Astrocyte (in vitro differentiated cells and primary cell): ENCODE results near the gene SYVN1. TPM values are rescaled to one million over a fixed set of nuclear protein-coding genes. Genes with fewer than 3 reads are reported as not detected.

Source experiments
- DNase-seq: peaks from one replicate; pipeline ENCODE4 v3.0.0-alpha.2; 2010; ENCODE audit warnings: low read depth
- FAIRE-seq: peaks from 2 replicates; lab custom pipeline; 2011; peaks lifted over from hg19 to GRCh38; lab: Jason Lieb, UNC
- H2AFZ ChIP-seq: 2 replicates; pipeline ENCODE4 v1.6.0; 2012; ENCODE audit warnings: low read depth, low read length, inconsistent platforms
- H3K27ac ChIP-seq: 2 replicates; pipeline ENCODE4 v1.5.1; 2011; ENCODE audit warnings: low read depth, low read length, inconsistent platforms
- H3K27me3 ChIP-seq: 2 replicates; pipeline ENCODE4 v1.6.0; 2011; ENCODE audit warnings: low read length, inconsistent platforms; ENCODE audit not compliant: insufficient read depth
- H3K36me3 ChIP-seq: 2 replicates; pipeline ENCODE4 v1.5.1; 2011; ENCODE audit warnings: low read length, inconsistent platforms; ENCODE audit not compliant: insufficient read depth
- H3K4me1 ChIP-seq: 2 replicates; pipeline ENCODE4 v1.5.1; 2011; ENCODE audit warnings: low read length, inconsistent platforms; ENCODE audit not compliant: insufficient read depth
- H3K4me2 ChIP-seq: 2 replicates; pipeline ENCODE4 v1.6.0; 2012; ENCODE audit warnings: low read length, inconsistent platforms
- H3K4me3 ChIP-seq: 2 replicates; pipeline ENCODE4 v1.5.1; 2011; ENCODE audit warnings: low read depth, mild to moderate bottlenecking, low read length, inconsistent platforms; ENCODE audit not compliant: insufficient read depth
- H3K79me2 ChIP-seq: 2 replicates; pipeline ENCODE4 v1.6.0; 2012; ENCODE audit warnings: mild to moderate bottlenecking, low read length, inconsistent platforms; ENCODE audit not compliant: insufficient read depth
- H3K9ac ChIP-seq: 2 replicates; pipeline ENCODE4 v1.6.0; 2012; ENCODE audit warnings: mild to moderate bottlenecking, low read length, inconsistent platforms
- H3K9me3 ChIP-seq: 2 replicates; pipeline ENCODE4 v1.5.1; 2012; ENCODE audit warnings: low read depth, mild to moderate bottlenecking, low read length, inconsistent platforms; ENCODE audit not compliant: insufficient read depth
- H4K20me1 ChIP-seq: 2 replicates; pipeline ENCODE4 v1.6.0; 2012; ENCODE audit warnings: low read length, inconsistent platforms; ENCODE audit not compliant: insufficient read depth
- H3K27ac Mint-ChIP-seq: one replicate; pipeline ENCODE4 v1.8.0; 2021; ENCODE audit warnings: mild to moderate bottlenecking, mixed read lengths; ENCODE audit not compliant: unreplicated experiment
- H3K27me3 Mint-ChIP-seq: one replicate; pipeline ENCODE4 v1.8.0; 2021; ENCODE audit warnings: low read depth, mixed read lengths; ENCODE audit not compliant: unreplicated experiment
- H3K36me3 Mint-ChIP-seq: one replicate; pipeline ENCODE4 v1.8.0; 2021; ENCODE audit warnings: low read depth, mixed read lengths; ENCODE audit not compliant: unreplicated experiment
- H3K4me1 Mint-ChIP-seq: one replicate; pipeline ENCODE4 v1.8.0; 2021; ENCODE audit warnings: low read depth, mixed read lengths; ENCODE audit not compliant: unreplicated experiment
- H3K4me3 Mint-ChIP-seq: one replicate; pipeline ENCODE4 v1.8.0; 2021; ENCODE audit warnings: mild to moderate bottlenecking, moderate library complexity, mixed read lengths; ENCODE audit not compliant: unreplicated experiment
- H3K9me3 Mint-ChIP-seq: one replicate; pipeline ENCODE4 v1.8.0; 2021; ENCODE audit warnings: mild to moderate bottlenecking, mixed read lengths; ENCODE audit not compliant: unreplicated experiment
- EZH2 ChIP-seq: IDR thresholded peaks from 2 replicates; pipeline ENCODE4 v1.6.1; 2012; ENCODE audit warnings: mild to moderate bottlenecking, low read length, inconsistent platforms; ENCODE audit not compliant: insufficient read depth
- total RNA-seq: library from RNA; stranded (reverse); gene quantifications from 2 replicates; pipeline ENCODE4 v1.2.1, GENCODE V29; 2021
- TF ChIP-seq, protein P1 (sequence below): IDR thresholded peaks from 2 replicates; pipeline ENCODE4 v1.5.1; 2011; ENCODE audit warnings: low read depth, mild to moderate bottlenecking, inconsistent platforms, low read length, moderate library complexity; ENCODE audit not compliant: insufficient read depth

The SYVN1 gene
- total RNA-seq, 1 donor from 2014 or later = 43.0 TPM

DNA sequence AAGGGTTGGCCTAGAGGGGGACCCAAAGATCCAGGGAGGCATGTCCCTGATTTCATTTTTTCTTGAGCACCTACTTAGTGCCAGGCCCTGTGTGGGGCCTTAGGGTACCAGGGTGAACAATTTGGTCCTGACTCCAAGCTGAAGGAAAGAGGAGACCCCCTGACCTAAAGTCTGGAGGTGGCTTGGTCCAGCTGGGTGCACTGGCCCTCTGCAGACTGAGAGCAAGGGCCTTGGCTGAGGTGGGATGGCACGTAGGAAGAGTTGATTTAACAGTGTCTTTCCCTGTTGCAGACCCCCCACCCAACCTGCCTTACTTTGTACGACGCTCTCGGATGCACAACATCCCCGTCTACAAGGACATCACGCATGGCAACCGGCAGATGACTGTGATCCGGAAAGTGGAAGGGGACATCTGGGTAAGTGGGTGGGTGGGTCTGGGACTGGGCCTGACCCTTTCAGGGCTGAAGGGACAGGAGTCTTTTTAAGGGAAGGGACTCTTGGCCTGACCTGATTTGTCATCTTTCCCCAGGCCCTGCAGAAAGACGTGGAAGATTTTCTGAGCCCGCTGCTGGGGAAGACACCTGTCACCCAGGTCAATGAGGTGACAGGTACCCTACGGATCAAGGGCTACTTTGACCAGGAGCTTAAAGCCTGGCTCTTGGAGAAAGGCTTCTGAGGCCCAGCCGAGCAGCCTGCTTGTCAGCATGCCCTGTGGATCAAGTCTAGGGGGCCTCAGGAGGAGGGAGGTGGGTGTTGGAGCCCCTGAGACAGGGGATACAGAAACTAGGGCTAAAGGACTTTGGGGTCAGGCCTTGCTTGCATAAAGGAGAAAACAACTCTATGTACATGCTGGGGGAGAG, 8.9 kb downstream of the SYVN1 start:
- H3K4me1 ChIP-seq = peaks cover 12% of the 10 kb centered on the region
- Mint-ChIP-seq H3K27ac (no peak overlapping the region), H3K27me3 (no peaks in the 10 kb centered on the region), H3K36me3 (peaks cover 16% of the 10 kb centered on the region), H3K4me3 (no peak overlapping the region), H3K9me3 (no peaks in the 10 kb centered on the region), H3K4me1 (peaks cover 10% of the 10 kb centered on the region)
- no peak for FAIRE-seq
- TF ChIP-seq, protein P1, sequence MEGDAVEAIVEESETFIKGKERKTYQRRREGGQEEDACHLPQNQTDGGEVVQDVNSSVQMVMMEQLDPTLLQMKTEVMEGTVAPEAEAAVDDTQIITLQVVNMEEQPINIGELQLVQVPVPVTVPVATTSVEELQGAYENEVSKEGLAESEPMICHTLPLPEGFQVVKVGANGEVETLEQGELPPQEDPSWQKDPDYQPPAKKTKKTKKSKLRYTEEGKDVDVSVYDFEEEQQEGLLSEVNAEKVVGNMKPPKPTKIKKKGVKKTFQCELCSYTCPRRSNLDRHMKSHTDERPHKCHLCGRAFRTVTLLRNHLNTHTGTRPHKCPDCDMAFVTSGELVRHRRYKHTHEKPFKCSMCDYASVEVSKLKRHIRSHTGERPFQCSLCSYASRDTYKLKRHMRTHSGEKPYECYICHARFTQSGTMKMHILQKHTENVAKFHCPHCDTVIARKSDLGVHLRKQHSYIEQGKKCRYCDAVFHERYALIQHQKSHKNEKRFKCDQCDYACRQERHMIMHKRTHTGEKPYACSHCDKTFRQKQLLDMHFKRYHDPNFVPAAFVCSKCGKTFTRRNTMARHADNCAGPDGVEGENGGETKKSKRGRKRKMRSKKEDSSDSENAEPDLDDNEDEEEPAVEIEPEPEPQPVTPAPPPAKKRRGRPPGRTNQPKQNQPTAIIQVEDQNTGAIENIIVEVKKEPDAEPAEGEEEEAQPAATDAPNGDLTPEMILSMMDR = no peak
- TF ChIP-seq EZH2 = no peak
- H2AFZ ChIP-seq = no peak overlapping the region
- no peak overlapping the region for H3K27ac ChIP-seq
- no peak overlapping the region for H3K4me3 ChIP-seq
- H4K20me1 ChIP-seq = peaks cover 53% of the 10 kb centered on the region
- DNase-seq = no peak
- no peak overlapping the region for H3K4me2 ChIP-seq
- no peak overlapping the region for H3K9ac ChIP-seq
- no peaks in the 10 kb centered on the region for H3K9me3 ChIP-seq
- H3K79me2 ChIP-seq = peaks cover 47% of the 10 kb centered on the region
- peaks cover 36% of the 10 kb centered on the region for H3K36me3 ChIP-seq
- H3K27me3 ChIP-seq = no peaks in the 10 kb centered on the region

- no peak overlapping the region for H2AFZ ChIP-seq
- H3K36me3 Mint-ChIP-seq = peaks cover 16% of the 10 kb centered on the region
- H3K4me1 Mint-ChIP-seq = peaks cover 10% of the 10 kb centered on the region
- FAIRE-seq (no peak), DNase-seq (no peak)
- H3K27me3 ChIP-seq = no peaks in the 10 kb centered on the region
- TF ChIP-seq, protein P1 = no peak
- H3K4me3 Mint-ChIP-seq = peak overlapping the region; percentile 66
- peaks cover 50% of the 10 kb centered on the region for H4K20me1 ChIP-seq
- H3K4me2 ChIP-seq = no peak overlapping the region
- peaks cover 12% of the 10 kb centered on the region for H3K4me1 ChIP-seq
- H3K27ac ChIP-seq = no peak overlapping the region
- H3K9me3 Mint-ChIP-seq = no peaks in the 10 kb centered on the region
- no peak overlapping the region for H3K27ac Mint-ChIP-seq
- no peak overlapping the region for H3K4me3 ChIP-seq
- peaks cover 39% of the 10 kb centered on the region for H3K36me3 ChIP-seq
- H3K27me3 Mint-ChIP-seq = no peaks in the 10 kb centered on the region
- H3K9ac ChIP-seq = no peak overlapping the region
- no peaks in the 10 kb centered on the region for H3K9me3 ChIP-seq
- peaks cover 55% of the 10 kb centered on the region for H3K79me2 ChIP-seq
Measured at GRCh38 chr11:65124480-65125196, 9.7 kb downstream of the SYVN1 start.
